GM12878 (cell line): ENCODE data around the gene SC5D. TPM values are rescaled to one million over a fixed set of nuclear protein-coding genes. Genes with fewer than 3 reads are reported as not detected.

Source experiments
- ATAC-seq: fragments of 200-7000 bp; cut with Tn5 transposase; 3 replicates; pipeline ENCODE4 v1.9.1; 2020; ENCODE audit warnings: mild to moderate bottlenecking, moderate library complexity
- BruUV-seq: library from RNA; stranded (reverse); fragments of 400-500 nt; replicated peaks from 2 replicates; lab custom pipeline; 2021; lab: Mats Ljungman, UMichigan
- CTCF ChIA-PET: fragments of 300-600 bp; sonication (Branson Sonifier 250); formaldehyde crosslinking; extraction: SDS; loops from one replicate; lab custom pipeline; 2021; ENCODE audit warnings: inconsistent platforms; lab: Yijun Ruan, JAX
- POLR2A ChIA-PET: fragments of 350-600 bp; formaldehyde crosslinking; extraction: SDS; loops from one replicate; lab custom pipeline; 2021; ENCODE audit warnings: inconsistent platforms; lab: Charles Lee
- RAD21 ChIA-PET: fragments of 300-600 bp; sonication (Branson Sonifier 250); formaldehyde crosslinking; loops from one replicate; lab custom pipeline; 2023; ENCODE audit warnings: antibody characterized with exemption; ENCODE audit not compliant: unreplicated experiment; lab: Charles Lee
- SMC1A ChIA-PET: fragments of 300-600 bp; sonication (Branson Sonifier 250); formaldehyde crosslinking; loops from one replicate; lab custom pipeline; 2023; ENCODE audit not compliant: unreplicated experiment, uncharacterized antibody; lab: Charles Lee
- DNase-seq: peaks from one replicate; pipeline ENCODE4 v3.0.0-alpha.2; 2011; ENCODE audit warnings: low read depth, low spot score
- FAIRE-seq: peaks from 3 replicates; lab custom pipeline; 2011; peaks lifted over from hg19 to GRCh38; lab: Jason Lieb, UNC
- H2AFZ ChIP-seq: 2 replicates; pipeline ENCODE4 v1.6.0; 2011; ENCODE audit warnings: low read depth, low read length, control low read depth; ENCODE audit not compliant: control insufficient read depth
- H3K27ac ChIP-seq: 2 replicates; pipeline ENCODE4 v1.5.1; 2011; ENCODE audit warnings: control low read depth; ENCODE audit not compliant: control insufficient read depth, insufficient read depth
- H3K27me3 ChIP-seq, 2 experiments: replicated peaks in 1 of 2; 2 replicates each; pipeline versions ENCODE4 v1.6.0 to v1.6.1; 2011; ENCODE audit warnings: low read length in 1 of 2; ENCODE audit not compliant: control insufficient read depth in 2 of 2, insufficient read depth in 2 of 2
- H3K36me3 ChIP-seq, 2 experiments: 2 replicates each; pipeline ENCODE4 v1.5.1; 2011; ENCODE audit warnings: low read length in 1 of 2; ENCODE audit not compliant: control insufficient read depth in 2 of 2, insufficient read depth in 2 of 2
- H3K4me1 ChIP-seq: 2 replicates; pipeline ENCODE4 v1.6.1; 2011; ENCODE audit warnings: mild to moderate bottlenecking, low read length, moderate library complexity, mixed read lengths; ENCODE audit not compliant: control insufficient read depth, insufficient read depth
- H3K4me2 ChIP-seq: 2 replicates; pipeline ENCODE4 v1.6.0; 2011; ENCODE audit warnings: control low read depth; ENCODE audit not compliant: control insufficient read depth, insufficient read depth
- H3K4me3 ChIP-seq: fragments of 200-600 bp; sonication (generic); 2 replicates; pipeline ENCODE4 v1.5.1; 2016
- H3K79me2 ChIP-seq: 2 replicates; pipeline ENCODE4 v1.6.0; 2011; ENCODE audit warnings: low read length; ENCODE audit not compliant: control insufficient read depth, insufficient read depth
- H3K9ac ChIP-seq: 2 replicates; pipeline ENCODE4 v1.8.0; 2011; ENCODE audit warnings: low read length, control low read depth, mixed read lengths; ENCODE audit not compliant: control insufficient read depth, insufficient read depth
- H3K9me3 ChIP-seq: replicated peaks from 3 replicates; pipeline ENCODE4 v1.5.1; 2011; ENCODE audit warnings: mild to moderate bottlenecking, low read length; ENCODE audit not compliant: control insufficient read depth, insufficient read depth
- H4K20me1 ChIP-seq: 2 replicates; pipeline ENCODE4 v1.6.0; 2011; ENCODE audit not compliant: control insufficient read depth, insufficient read depth
- BCLAF1 ChIP-seq: fragments of 450-650 bp; IDR thresholded peaks from 2 replicates; pipeline ENCODE4 v1.6.1; 2017; ENCODE audit warnings: antibody characterized with exemption, mild to moderate bottlenecking, moderate library complexity
- FOXM1 ChIP-seq: IDR thresholded peaks from 2 replicates; pipeline ENCODE4 v1.6.1; 2012; ENCODE audit warnings: low read depth, mild to moderate bottlenecking, inconsistent platforms, low read length, moderate library complexity
- HDAC2 ChIP-seq: fragments of 200-600 bp; sonication (generic); IDR thresholded peaks from 2 replicates; pipeline ENCODE4 v1.6.1; 2017
- KLF5 ChIP-seq: fragments of 450-650 bp; IDR thresholded peaks from 2 replicates; pipeline ENCODE4 v1.6.1; 2014; ENCODE audit warnings: mild to moderate bottlenecking; ENCODE audit not compliant: partially characterized antibody
- PML ChIP-seq: IDR thresholded peaks from 2 replicates; pipeline ENCODE4 v1.6.1; 2012; ENCODE audit warnings: low read length, inconsistent platforms
- RAD51 ChIP-seq: fragments of 450-650 bp; IDR thresholded peaks from 2 replicates; pipeline ENCODE4 v1.6.1; 2016; ENCODE audit warnings: moderate library complexity, mild to moderate bottlenecking, inconsistent platforms
- ZNF622 ChIP-seq: fragments of 450-650 bp; IDR thresholded peaks from 2 replicates; pipeline ENCODE4 v1.6.1; 2017; ENCODE audit warnings: mild to moderate bottlenecking, inconsistent platforms
- WGBS: methylation state at CpG from one replicate; pipeline ENCODE4 v1.1.6; 2016; ENCODE audit warnings: low lambda C conversion rate; ENCODE audit not compliant: insufficient replicate concordance, insufficient coverage; ENCODE audit errors: missing lambda C conversion rate; 5-methylcytosine and 5-hydroxymethylcytosine counted together
- in situ Hi-C: fragments of 300-500 bp; cut with MboI; formaldehyde crosslinking; loops from 9 replicates; pipeline ENCODE4 v1.14.3; 2018; ENCODE audit warnings: mixed read lengths
- intact Hi-C: fragments of 100-400 bp; cut with micrococcal nuclease; formaldehyde crosslinking; loops from one replicate; pipeline ENCODE4 v1.14.2; 2022; ENCODE audit not compliant: unreplicated experiment
- polyA plus RNA-seq, 11 experiments: library from polyadenylated mRNA; depleted of rRNA in 4 of 11; unstranded in 6 of 11; stranded (reverse) in 5 of 11; fragments of >200 nt; fragmentation: Nextera tagmentation in 4 of 11; fragmentation: Illumina TruSeq in 1 of 11; extraction: Ambion mirVana in 4 of 11; extraction: Trizol in 1 of 11; gene quantifications; 1 replicate in 1 of 11; 2 replicates in 10 of 11; pipeline versions ENCODE4 v1.2.1 to v1.2.3, GENCODE V29; 2011 to 2016; ENCODE audit warnings: inconsistent platforms in 2 of 11, missing spikeins in 2 of 11, low read depth in 1 of 11
- total RNA-seq, 4 experiments: library from RNA; depleted of rRNA in 3 of 4; stranded (reverse); fragments of >200 nt in 3 of 4; fragmentation: Illumina TruSeq in 1 of 4; extraction: Trizol in 1 of 4; gene quantifications; 2 replicates each; pipeline versions ENCODE4 v1.2.1 to v1.2.3, GENCODE V29; 2013 to 2021

Gene SC5D
- total and polyA plus RNA-seq, 10 of the 15 experiments (the other 5 are each of a cell fraction or from before 2014, with no cell fraction given), result 23.7 to 134 (median 30.8) TPM

GRCh38 chr11:121304759-121305158 lies 12.2 kb downstream of the SC5D start:
- Histone ChIP-seq H4K20me1 (no peaks in the 10 kb centered on the region; the same call in 1 of the 2 replicates), H3K4me2 (no peak overlapping the region), H3K79me2 (peaks cover 12% of the 10 kb centered on the region), H3K9me3 (no peaks in the 10 kb centered on the region), H3K27ac (no peak overlapping the region), H2AFZ (no peak overlapping the region), H3K36me3 (peaks cover 1 to 12% of the 10 kb centered on the region in 2 experiments; a peak in 3 of 4 replicates), H3K27me3 (no peaks in the 10 kb centered on the region), H3K4me1 (peaks cover 24% of the 10 kb centered on the region), H3K9ac (no peak overlapping the region), H3K4me3 (no peak overlapping the region)
- intact Hi-C loops, result no loop called here
- ATAC-seq (no peak), FAIRE-seq (no peak), DNase-seq (no peak)
- no TSS peak for BruUV-seq
- ChIA-PET CTCF (no interaction called here), POLR2A (no interaction called here), RAD21 (no interaction called here), SMC1A (no interaction called here)
- WGBS, result 100% methylated on average over 1 of the region's 1 CpG
- in situ Hi-C loops, result no loop called here
- no peak for TF ChIP-seq RAD51
- TF ChIP-seq BCLAF1, result no peak
- TF ChIP-seq KLF5, result no peak
- no peak for TF ChIP-seq ZNF622
- no peak for TF ChIP-seq PML
- TF ChIP-seq FOXM1, result no peak
- TF ChIP-seq HDAC2, result no peak
